B cell (primary cell): ENCODE measurements around the gene MUC6. TPM values are rescaled to one million over a fixed set of nuclear protein-coding genes. Genes with fewer than 3 reads are reported as not detected.

Experiments used
- ATAC-seq: fragments of 200-7000 bp; cut with Tn5 transposase; one replicate; pipeline ENCODE4 v1.10.0; 2021; ENCODE audit warnings: low read depth, mild to moderate bottlenecking, moderate number of reproducible peaks, moderate library complexity
- CTCF ChIA-PET: fragments of 350-600 bp; sonication (Branson Sonifier 250); formaldehyde crosslinking; loops from one replicate; lab custom pipeline; 2021; ENCODE audit warnings: antibody characterized with exemption, inconsistent platforms; lab: Charles Lee
- POLR2A ChIA-PET: fragments of 350-600 bp; sonication (Branson Sonifier 250); formaldehyde crosslinking; loops from one replicate; lab custom pipeline; 2021; ENCODE audit warnings: antibody characterized with exemption; lab: Charles Lee
- DNase-seq: peaks from one replicate; pipeline ENCODE4 v3.0.0; 2013
- H2AFZ ChIP-seq: 2 replicates; pipeline ENCODE4 v1.6.1; 2012; ENCODE audit warnings: mild to moderate bottlenecking, low read depth, low read length; ENCODE audit not compliant: insufficient read depth, poor library complexity, severe bottlenecking
- H3K27ac ChIP-seq, 2 donors: 1 replicate in 1 of 2; 2 replicates in 1 of 2; pipeline ENCODE4 v1.5.1; 2012 to 2013; ENCODE audit warnings: low read length in 2 of 2, mild to moderate bottlenecking in 2 of 2, moderate library complexity in 1 of 2
- H3K27me3 ChIP-seq, 4 experiments: fragments of 200-600 bp in 1 of 4; sonication (generic) in 1 of 4; replicated peaks in 1 of 4; 1 replicate in 2 of 4; 2 replicates in 2 of 4; pipeline versions ENCODE4 v1.6.1 to v1.7.0; 2013 to 2016; ENCODE audit warnings: low read length in 3 of 4, mild to moderate bottlenecking in 2 of 4, mixed read lengths in 1 of 4, moderate library complexity in 1 of 4; ENCODE audit not compliant: insufficient read depth in 4 of 4, control insufficient read depth in 3 of 4; ENCODE audit errors: control extremely low read depth in 1 of 4
- H3K36me3 ChIP-seq, 2 experiments: replicated peaks in 1 of 2; 1 replicate in 1 of 2; 2 replicates in 1 of 2; pipeline versions ENCODE4 v1.6.1 to v1.7.1; 2013; ENCODE audit warnings: low read length in 1 of 2; ENCODE audit not compliant: insufficient read depth in 2 of 2, control insufficient read depth in 1 of 2; ENCODE audit errors: control extremely low read depth in 1 of 2, extremely low read depth in 1 of 2
- H3K4me1 ChIP-seq, 2 donors: fragments of 200-600 bp in 1 of 2; sonication (generic) in 1 of 2; 1 replicate in 1 of 2; 2 replicates in 1 of 2; pipeline versions ENCODE4 v1.5.1 to v1.6.1; 2013 to 2017; ENCODE audit warnings: low read length in 2 of 2; ENCODE audit not compliant: control insufficient read depth in 2 of 2, insufficient read depth in 2 of 2
- H3K4me2 ChIP-seq: replicated peaks from 2 replicates; pipeline ENCODE3; 2012; ENCODE audit warnings: mild to moderate bottlenecking, low read depth, low read length; ENCODE audit not compliant: poor library complexity, severe bottlenecking
- H3K4me3 ChIP-seq, 5 experiments: fragments of 200-600 bp in 1 of 5; sonication (generic) in 1 of 5; 1 replicate in 3 of 5; 2 replicates in 2 of 5; pipeline versions ENCODE4 v1.5.1 to v1.7.0; 2011 to 2016; ENCODE audit warnings: low read length in 4 of 5, mild to moderate bottlenecking in 4 of 5, low read depth in 2 of 5, control low read depth in 1 of 5, moderate library complexity in 1 of 5; ENCODE audit not compliant: insufficient read depth in 1 of 5; ENCODE audit errors: control extremely low read depth in 1 of 5, extremely low read depth in 1 of 5
- H3K79me2 ChIP-seq: fragments of 200-600 bp; sonication (generic); one replicate; pipeline ENCODE4 v1.6.0; 2016; ENCODE audit warnings: low read length; ENCODE audit not compliant: control insufficient read depth, insufficient read depth
- H3K9ac ChIP-seq: fragments of 200-600 bp; sonication (generic); 2 replicates; pipeline ENCODE4 v1.6.1; 2017; ENCODE audit warnings: mild to moderate bottlenecking, low read length, moderate library complexity
- H3K9me3 ChIP-seq, 3 donors: one replicate each; pipeline versions ENCODE4 v1.6.1 to v1.7.1; 2013; ENCODE audit warnings: low read length in 2 of 3; ENCODE audit not compliant: control insufficient read depth in 2 of 3, insufficient read depth in 1 of 3; ENCODE audit errors: control extremely low read depth in 1 of 3
- H4K20me1 ChIP-seq: 2 replicates; pipeline ENCODE4 v1.6.0; 2012; ENCODE audit warnings: mild to moderate bottlenecking, low read length; ENCODE audit not compliant: insufficient read depth, control insufficient read depth, poor library complexity, severe bottlenecking
- H3K27ac Mint-ChIP-seq: one replicate; pipeline ENCODE4 v1.8.0; 2021; ENCODE audit warnings: mixed read lengths
- H3K27me3 Mint-ChIP-seq: one replicate; pipeline ENCODE4 v1.8.0; 2021; ENCODE audit warnings: mixed read lengths
- H3K4me1 Mint-ChIP-seq: one replicate; pipeline ENCODE4 v1.8.0; 2021; ENCODE audit warnings: mixed read lengths
- H3K4me3 Mint-ChIP-seq: one replicate; pipeline ENCODE4 v1.8.0; 2021; ENCODE audit warnings: mixed read lengths
- H3K9me3 Mint-ChIP-seq: one replicate; pipeline ENCODE4 v1.8.0; 2022; ENCODE audit warnings: mixed read lengths; ENCODE audit not compliant: insufficient read depth
- EZH2 ChIP-seq: IDR thresholded peaks from 2 replicates; pipeline ENCODE4 v1.6.1; 2012; ENCODE audit warnings: borderline replicate concordance, low read depth, mild to moderate bottlenecking, moderate library complexity, low read length; ENCODE audit not compliant: insufficient read depth, poor library complexity, severe bottlenecking
- WGBS: methylation state at CpG from one replicate; pipeline ENCODE4 v1.1.5; 2013; ENCODE audit warnings: missing lambda C conversion rate; ENCODE audit not compliant: insufficient coverage; 5-methylcytosine and 5-hydroxymethylcytosine counted together
- intact Hi-C: fragments of 100-400 bp; cut with micrococcal nuclease; formaldehyde crosslinking; loops from one replicate; pipeline ENCODE4 v1.10.0; 2022
- polyA plus RNA-seq: library from polyadenylated mRNA; depleted of rRNA; stranded (reverse); fragments of >200 nt; gene quantifications from 2 replicates; pipeline ENCODE4 v1.2.3, GENCODE V29; 2012
- total RNA-seq, 2 donors: library from RNA; stranded (reverse); fragments of 120-200 nt in 1 of 2; gene quantifications; 1 replicate in 1 of 2; 2 replicates in 1 of 2; pipeline versions ENCODE4 v1.2.3 to v1.2.4, GENCODE V29; 2013 to 2022
- TF ChIP-seq, protein P1 (sequence below): fragments of 200-600 bp; IDR thresholded peaks from one replicate; pipeline ENCODE4 v1.8.0; 2022; ENCODE audit warnings: antibody characterized with exemption, mild to moderate bottlenecking

The MUC6 gene
- total and polyA plus RNA-seq, 2 donors (not counting 1 experiment from before 2014, with no cell fraction given): not detected

DNA sequence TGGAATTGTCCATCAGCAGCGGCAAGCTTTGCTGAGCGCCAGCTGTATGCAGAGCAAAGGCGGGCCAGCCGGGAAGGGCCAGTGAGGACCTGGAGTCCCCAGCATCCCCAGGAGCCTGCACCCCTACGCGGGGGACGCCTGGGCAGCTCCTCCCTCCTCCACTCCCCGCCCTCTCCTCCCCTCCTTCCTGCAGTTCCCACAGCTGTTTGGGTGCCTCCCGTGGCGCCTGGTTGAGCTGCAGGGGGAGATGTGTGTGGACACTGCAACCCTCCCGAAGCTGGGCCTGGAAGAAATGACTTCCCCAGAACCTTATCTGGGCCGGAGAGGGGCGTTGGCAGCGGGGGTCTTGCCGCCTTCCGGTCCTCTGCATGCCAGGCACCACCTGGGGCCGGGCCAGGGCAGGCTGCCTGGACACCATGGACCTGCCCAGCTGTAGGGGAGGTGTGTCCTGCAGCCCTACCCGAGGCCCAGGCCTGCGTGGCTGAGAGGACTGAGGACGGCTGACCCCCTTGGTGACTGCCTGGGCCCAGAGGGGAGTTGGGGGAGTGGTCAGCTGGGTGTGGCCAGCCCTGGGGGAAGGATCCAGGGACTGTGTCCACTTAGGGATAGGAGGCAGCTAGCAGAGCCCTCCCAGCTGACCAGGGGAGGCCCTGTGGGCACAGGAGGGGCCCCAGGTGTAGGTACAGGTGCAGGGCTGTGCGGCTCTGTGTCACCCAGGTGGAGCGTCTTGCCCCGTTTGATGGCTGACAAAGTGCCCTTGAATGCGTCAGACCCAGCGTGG is 16.8 kb upstream of the MUC6 start:
- Histone ChIP-seq H4K20me1 (no peaks in the 10 kb centered on the region), H3K9me3 (no peaks in the 10 kb centered on the region), H2AFZ (no peak overlapping the region), H3K4me3 (no peak overlapping the region), H3K36me3 (no peaks in the 10 kb centered on the region), H3K27me3 (peaks cover 0 to 27% (median 3%) of the 10 kb centered on the region in 4 experiments), H3K27ac (no peak overlapping the region), H3K4me2 (no peak overlapping the region), H3K79me2 (no peaks in the 10 kb centered on the region), H3K9ac (no peak overlapping the region), H3K4me1 (peaks cover 4 to 6% of the 10 kb centered on the region in 2 donors)
- H3K4me3 Mint-ChIP-seq: no peak overlapping the region
- no peak for TF ChIP-seq EZH2
- TF ChIP-seq, protein P1, sequence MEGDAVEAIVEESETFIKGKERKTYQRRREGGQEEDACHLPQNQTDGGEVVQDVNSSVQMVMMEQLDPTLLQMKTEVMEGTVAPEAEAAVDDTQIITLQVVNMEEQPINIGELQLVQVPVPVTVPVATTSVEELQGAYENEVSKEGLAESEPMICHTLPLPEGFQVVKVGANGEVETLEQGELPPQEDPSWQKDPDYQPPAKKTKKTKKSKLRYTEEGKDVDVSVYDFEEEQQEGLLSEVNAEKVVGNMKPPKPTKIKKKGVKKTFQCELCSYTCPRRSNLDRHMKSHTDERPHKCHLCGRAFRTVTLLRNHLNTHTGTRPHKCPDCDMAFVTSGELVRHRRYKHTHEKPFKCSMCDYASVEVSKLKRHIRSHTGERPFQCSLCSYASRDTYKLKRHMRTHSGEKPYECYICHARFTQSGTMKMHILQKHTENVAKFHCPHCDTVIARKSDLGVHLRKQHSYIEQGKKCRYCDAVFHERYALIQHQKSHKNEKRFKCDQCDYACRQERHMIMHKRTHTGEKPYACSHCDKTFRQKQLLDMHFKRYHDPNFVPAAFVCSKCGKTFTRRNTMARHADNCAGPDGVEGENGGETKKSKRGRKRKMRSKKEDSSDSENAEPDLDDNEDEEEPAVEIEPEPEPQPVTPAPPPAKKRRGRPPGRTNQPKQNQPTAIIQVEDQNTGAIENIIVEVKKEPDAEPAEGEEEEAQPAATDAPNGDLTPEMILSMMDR: no peak
- ChIA-PET POLR2A (no interaction called here), CTCF (interaction anchor here (1.6 kb wide), 1 partner anchor 206 kb away, joined by 3 read pairs; no protein-coding TSS in a partner anchor)
- peaks cover 18% of the 10 kb centered on the region for H3K27me3 Mint-ChIP-seq
- H3K4me1 Mint-ChIP-seq: peaks cover 3% of the 10 kb centered on the region
- no peaks in the 10 kb centered on the region for H3K9me3 Mint-ChIP-seq
- 89% methylated on average over 19 of the region's 25 CpGs for WGBS
- ATAC-seq (no peak), DNase-seq (no peak)
- no peak overlapping the region for H3K27ac Mint-ChIP-seq
- intact Hi-C loops: no loop called here
